Keratinocyte (primary cell): ENCODE results near the gene SPRED3.

ENCODE experiments used
- CTCF ChIP-seq, 3 experiments: IDR thresholded peaks in 1 of 3; conservative IDR thresholded peaks in 1 of 3; optimal IDR thresholded peaks in 1 of 3; 2 replicates in 2 of 3; 3 replicates in 1 of 3; pipeline versions ENCODE3 to v1.5.1; 2011; ENCODE audit warnings: low read length in 3 of 3, mild to moderate bottlenecking in 3 of 3, moderate library complexity in 2 of 3, control low read depth in 1 of 3, inconsistent platforms in 1 of 3; ENCODE audit not compliant: insufficient read depth in 2 of 3; ENCODE audit errors: extremely low read depth in 1 of 3
- EZH2 ChIP-seq: IDR thresholded peaks from one replicate; pipeline ENCODE4 v1.6.1; 2012; ENCODE audit warnings: inconsistent platforms, mild to moderate bottlenecking, low read length, moderate library complexity

GRCh38 chr19:38350883-38351282 is 37.6 kb upstream of the SPRED3 start:
- TF ChIP-seq CTCF (optimal IDR thresholded peaks at IDR 0.05 in 1 of 3, IDR thresholded peaks at IDR 0.05 in 1 of 3, conservative IDR thresholded peaks at IDR 0.05 in 1 of 3; ENCODE audit: extremely low read depth in 1 of 3, insufficient read depth in 2 of 3, low read length in 3 of 3) (no peak), EZH2 (no peak)
